Uterus (tissue), 4 donors: ENCODE data around the gene HMCN1. TPM values are rescaled to one million over a fixed set of nuclear protein-coding genes. Genes with fewer than 3 reads are reported as not detected.

ENCODE experiments used
- DNase-seq, 2 donors: peaks; one replicate each; pipeline ENCODE4 v3.0.0-alpha.2; 2019 to 2020
- H3K27ac ChIP-seq, 2 donors: fragments of 200-600 bp; sonication (generic); 1 replicate in 1 of 2; 2 replicates in 1 of 2; pipeline ENCODE4 v1.5.1; 2016 to 2018
- H3K27me3 ChIP-seq, 2 donors: fragments of 200-600 bp; sonication (generic); one replicate each; pipeline ENCODE4 v1.5.1; 2018 to 2019; ENCODE audit warnings: control low read depth in 1 of 2
- H3K36me3 ChIP-seq, 2 donors: fragments of 200-600 bp; sonication (generic); one replicate each; pipeline ENCODE4 v1.5.1; 2019; ENCODE audit warnings: control low read depth in 1 of 2
- H3K4me1 ChIP-seq, 2 donors: fragments of 200-600 bp; sonication (generic); one replicate each; pipeline ENCODE4 v1.5.1; 2018 to 2019; ENCODE audit warnings: control low read depth in 1 of 2
- H3K4me3 ChIP-seq, 2 donors: fragments of 200-600 bp; sonication (generic); 1 replicate in 1 of 2; 2 replicates in 1 of 2; pipeline ENCODE4 v1.5.1; 2018 to 2019; ENCODE audit warnings: mild to moderate bottlenecking in 1 of 2
- H3K9me3 ChIP-seq, 2 donors: fragments of 200-600 bp; sonication (generic); one replicate each; pipeline ENCODE4 v1.5.1; 2019; ENCODE audit warnings: control low read depth in 1 of 2
- POLR2A ChIP-seq, 2 donors: fragments of 450-650 bp; IDR thresholded peaks; one replicate each; pipeline ENCODE4 v1.6.1; 2016; ENCODE audit warnings: antibody characterized with exemption in 2 of 2, mild to moderate bottlenecking in 1 of 2, moderate library complexity in 1 of 2
- intact Hi-C: fragments of 100-400 bp; cut with DNase I; formaldehyde crosslinking; loops from one replicate; pipeline ENCODE4 v1.15.1; 2023; ENCODE audit warnings: low total_unique reads
- total RNA-seq, 4 donors: library from RNA; depleted of rRNA in 3 of 4; stranded (reverse); fragments of >200 nt in 3 of 4; gene quantifications; one replicate each; pipeline versions ENCODE4 v1.1.0 to v1.2.4, GENCODE V29; 2014 to 2023
- TF ChIP-seq, protein P1 (sequence below), 4 experiments: fragments of 200-600 bp in 2 of 4; fragments of 450-650 bp in 2 of 4; sonication (generic) in 2 of 4; IDR thresholded peaks; one replicate each; pipeline ENCODE4 v1.5.1; 2016 to 2019; ENCODE audit warnings: antibody characterized with exemption in 4 of 4, mild to moderate bottlenecking in 2 of 4, moderate library complexity in 1 of 4
- donor health status: DM: yes; HTN: yes; CAD: no.

The HMCN1 gene
- total RNA-seq, 4 donors from 2014 or later, result 0.59 to 92.9 (median 5.1) TPM

DNA sequence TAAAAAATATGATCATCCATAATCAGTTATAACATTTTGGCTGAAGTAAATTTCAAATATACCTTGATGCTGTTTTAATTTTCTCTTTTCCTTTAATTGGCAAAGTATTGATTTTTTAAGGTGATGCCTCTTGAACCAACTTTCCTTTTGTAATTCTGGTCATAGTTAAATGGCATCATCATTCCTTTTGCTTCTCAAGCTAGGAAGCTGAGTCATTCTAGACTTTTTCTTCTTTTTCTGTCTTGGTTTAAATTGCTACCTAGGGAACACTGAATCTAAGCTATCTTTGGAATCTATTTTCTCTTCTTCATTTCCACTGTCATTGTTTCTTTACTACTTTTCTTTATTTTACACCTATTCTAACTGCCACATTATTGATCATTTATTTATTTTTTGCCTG lies 162.7 kb downstream of the HMCN1 start:
- no peak overlapping the region for H3K27ac ChIP-seq
- H3K4me3 ChIP-seq, result no peak overlapping the region
- no peaks in the 10 kb centered on the region for H3K27me3 ChIP-seq
- H3K4me1 ChIP-seq, result no peaks in the 10 kb centered on the region
- TF ChIP-seq POLR2A (IDR thresholded peaks at IDR 0.05), result no peak
- TF ChIP-seq, protein P1, sequence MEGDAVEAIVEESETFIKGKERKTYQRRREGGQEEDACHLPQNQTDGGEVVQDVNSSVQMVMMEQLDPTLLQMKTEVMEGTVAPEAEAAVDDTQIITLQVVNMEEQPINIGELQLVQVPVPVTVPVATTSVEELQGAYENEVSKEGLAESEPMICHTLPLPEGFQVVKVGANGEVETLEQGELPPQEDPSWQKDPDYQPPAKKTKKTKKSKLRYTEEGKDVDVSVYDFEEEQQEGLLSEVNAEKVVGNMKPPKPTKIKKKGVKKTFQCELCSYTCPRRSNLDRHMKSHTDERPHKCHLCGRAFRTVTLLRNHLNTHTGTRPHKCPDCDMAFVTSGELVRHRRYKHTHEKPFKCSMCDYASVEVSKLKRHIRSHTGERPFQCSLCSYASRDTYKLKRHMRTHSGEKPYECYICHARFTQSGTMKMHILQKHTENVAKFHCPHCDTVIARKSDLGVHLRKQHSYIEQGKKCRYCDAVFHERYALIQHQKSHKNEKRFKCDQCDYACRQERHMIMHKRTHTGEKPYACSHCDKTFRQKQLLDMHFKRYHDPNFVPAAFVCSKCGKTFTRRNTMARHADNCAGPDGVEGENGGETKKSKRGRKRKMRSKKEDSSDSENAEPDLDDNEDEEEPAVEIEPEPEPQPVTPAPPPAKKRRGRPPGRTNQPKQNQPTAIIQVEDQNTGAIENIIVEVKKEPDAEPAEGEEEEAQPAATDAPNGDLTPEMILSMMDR (IDR thresholded peaks at IDR 0.05), result no peak
- no peaks in the 10 kb centered on the region for H3K9me3 ChIP-seq
- H3K36me3 ChIP-seq, result no peaks in the 10 kb centered on the region
- intact Hi-C loops, result no loop called here
- no peak for DNase-seq

DNA sequence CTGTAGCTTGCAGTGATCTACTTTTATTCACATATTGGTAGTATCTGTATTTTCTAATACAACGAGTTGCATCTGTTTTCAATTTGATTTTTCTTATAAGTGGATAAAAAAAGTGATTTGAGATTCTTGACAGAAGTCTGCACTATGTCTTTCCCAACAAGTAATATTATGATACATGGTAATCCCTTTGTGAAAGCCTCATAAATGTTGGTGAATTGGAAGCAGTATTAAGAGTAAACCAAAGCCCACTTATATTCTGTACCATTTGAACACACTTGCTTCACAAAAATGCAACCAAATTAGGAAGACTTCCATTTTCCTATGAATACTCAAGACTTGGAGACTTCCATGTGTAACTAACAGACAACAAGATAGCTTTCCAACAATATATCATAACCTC lies 172.0 kb downstream of the HMCN1 start:
- no peak for DNase-seq
- intact Hi-C loops, result no loop called here
- H3K36me3 ChIP-seq, result no peaks in the 10 kb centered on the region
- H3K9me3 ChIP-seq, result no peaks in the 10 kb centered on the region
- H3K27ac ChIP-seq, result no peak overlapping the region
- H3K4me1 ChIP-seq, result no peaks in the 10 kb centered on the region
- H3K27me3 ChIP-seq, result no peaks in the 10 kb centered on the region
- TF ChIP-seq, protein P1 (IDR thresholded peaks at IDR 0.05), result no peak
- TF ChIP-seq POLR2A (IDR thresholded peaks at IDR 0.05), result no peak
- H3K4me3 ChIP-seq, result no peak overlapping the region

DNA sequence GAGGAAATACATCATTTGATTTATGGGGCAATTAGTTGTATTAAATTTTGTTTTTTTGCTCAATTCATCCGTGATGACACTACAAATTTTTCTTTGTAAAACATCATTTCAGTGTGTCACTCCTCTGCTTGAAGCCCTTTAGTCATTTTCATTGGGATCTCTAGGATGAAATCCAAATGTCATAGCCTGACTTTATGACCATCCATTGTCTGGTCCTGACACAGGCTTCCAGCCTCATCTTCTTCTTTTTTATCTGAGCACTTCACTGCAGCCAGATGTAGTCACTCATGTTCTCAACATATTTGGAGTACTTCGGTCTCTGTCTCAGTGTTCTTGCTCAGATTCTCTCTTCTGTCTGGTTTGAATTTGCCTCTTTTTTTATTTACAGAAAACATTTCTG lies 173.1 kb downstream of the HMCN1 start:
- H3K4me3 ChIP-seq, result no peak overlapping the region
- DNase-seq, result no peak
- no peaks in the 10 kb centered on the region for H3K27me3 ChIP-seq
- intact Hi-C loops, result no loop called here
- TF ChIP-seq, protein P1 (IDR thresholded peaks at IDR 0.05), result no peak
- TF ChIP-seq POLR2A (IDR thresholded peaks at IDR 0.05), result no peak
- no peaks in the 10 kb centered on the region for H3K4me1 ChIP-seq
- H3K9me3 ChIP-seq, result no peaks in the 10 kb centered on the region
- no peaks in the 10 kb centered on the region for H3K36me3 ChIP-seq
- no peak overlapping the region for H3K27ac ChIP-seq

DNA sequence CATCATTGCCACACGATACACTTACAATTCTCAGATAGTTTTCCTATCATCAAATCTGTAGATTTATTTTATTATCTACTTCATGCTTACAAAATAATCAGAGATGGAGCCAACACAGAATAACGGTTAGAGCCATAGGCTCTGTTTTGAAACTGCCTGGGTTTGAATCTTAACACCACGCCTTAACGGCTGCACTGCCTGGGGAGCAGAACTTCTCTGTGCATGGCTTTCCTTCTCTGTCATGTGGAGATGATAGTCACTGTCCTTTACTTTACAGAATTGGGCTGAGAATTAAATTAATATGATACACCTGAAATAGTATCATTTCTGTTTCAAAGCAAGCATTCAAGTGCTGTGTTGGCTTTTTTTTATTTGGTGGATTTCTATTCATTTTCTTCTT lies 177.8 kb downstream of the HMCN1 start:
- Histone ChIP-seq H3K4me3 (no peak overlapping the region), H3K27me3 (no peaks in the 10 kb centered on the region), H3K36me3 (no peaks in the 10 kb centered on the region), H3K9me3 (no peaks in the 10 kb centered on the region), H3K4me1 (no peaks in the 10 kb centered on the region), H3K27ac (no peak overlapping the region)
- DNase-seq, result no peak
- intact Hi-C loops, result no loop called here
- TF ChIP-seq POLR2A (IDR thresholded peaks at IDR 0.05), result no peak
- TF ChIP-seq, protein P1 (IDR thresholded peaks at IDR 0.05), result no peak

DNA sequence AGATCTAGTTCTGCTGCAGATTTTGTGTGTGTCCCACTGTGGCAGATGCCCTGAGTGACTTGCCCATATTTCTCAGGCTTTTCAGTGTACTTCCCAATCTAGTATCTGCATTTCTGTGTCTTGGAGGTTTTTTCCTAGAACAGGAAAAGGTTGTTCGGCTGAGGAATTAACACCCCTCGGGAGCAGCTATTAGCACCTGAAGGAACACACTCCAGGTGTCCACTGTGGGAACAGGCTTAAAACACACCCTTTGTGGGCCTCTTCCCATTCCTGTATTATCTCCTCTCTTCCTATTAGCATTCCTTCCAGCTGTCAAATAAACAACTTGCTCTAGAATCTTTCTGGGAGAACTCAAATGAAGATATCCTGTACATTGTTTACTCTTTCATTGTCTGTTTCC lies 178.3 kb downstream of the HMCN1 start:
- no peaks in the 10 kb centered on the region for H3K4me1 ChIP-seq
- no peaks in the 10 kb centered on the region for H3K9me3 ChIP-seq
- no peaks in the 10 kb centered on the region for H3K27me3 ChIP-seq
- H3K4me3 ChIP-seq, result no peak overlapping the region
- intact Hi-C loops, result no loop called here
- H3K36me3 ChIP-seq, result no peaks in the 10 kb centered on the region
- TF ChIP-seq, protein P1 (IDR thresholded peaks at IDR 0.05), result no peak
- TF ChIP-seq POLR2A (IDR thresholded peaks at IDR 0.05), result no peak
- H3K27ac ChIP-seq, result no peak overlapping the region
- no peak for DNase-seq
